ENCODE data around the gene DCLK1.

DCLK1 gene

DNA sequence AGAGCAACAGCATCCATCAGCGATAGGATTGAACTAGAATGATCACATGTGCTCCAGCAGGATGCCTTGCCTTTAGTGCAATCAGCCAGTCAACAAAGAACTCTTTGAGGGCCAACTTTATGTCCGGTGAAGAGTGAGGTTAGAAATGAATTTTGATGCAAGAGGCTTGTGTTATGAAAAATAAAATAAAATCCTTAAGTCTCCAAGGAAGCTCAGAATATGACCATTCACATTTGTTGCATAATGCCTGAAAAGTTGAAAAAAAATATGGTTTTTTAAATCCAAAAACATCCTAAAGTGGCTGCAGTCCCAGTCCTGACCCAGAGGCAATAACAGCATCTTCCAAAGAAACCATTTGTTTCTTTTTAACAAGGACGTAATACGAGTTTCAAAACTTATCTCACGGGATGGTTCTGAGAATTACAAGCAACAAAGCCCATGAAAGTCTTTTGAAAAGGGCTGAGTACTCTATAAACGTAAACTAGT is 61.3 kb downstream of the DCLK1 start:
- no peak for DNase-seq (ENCODE audit: low read depth in 1 of 2, low spot score in 1 of 2)
- TF ChIP-seq JUND (IDR thresholded peaks at IDR 0.05; ENCODE audit: low read depth) = no peak
- in situ Hi-C loops (cut with HindIII; ENCODE audit: low pct_unique_long_range_greater_than_20kb, low sequenced_read_pairs) = no loop called here

DNA sequence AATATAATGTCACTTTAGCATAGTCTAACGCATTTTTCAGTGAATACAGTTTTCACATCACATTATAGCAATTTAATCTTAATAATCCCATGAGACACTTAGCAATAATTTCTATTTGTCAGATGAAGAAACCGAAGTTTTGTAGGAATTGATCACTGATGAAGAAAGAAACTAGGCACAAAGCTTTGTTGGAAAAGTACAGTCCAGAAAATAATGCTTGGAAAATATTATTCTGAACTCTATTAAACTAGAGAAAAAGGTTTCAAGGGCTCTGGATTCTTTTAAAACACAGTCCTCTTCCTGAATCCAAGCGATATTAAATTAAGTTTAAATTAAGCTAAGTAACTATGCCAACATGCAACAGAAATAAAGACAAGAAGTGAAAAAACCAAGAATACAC is 62.2 kb downstream of the DCLK1 start:
- in situ Hi-C loops (cut with HindIII; ENCODE audit: low pct_unique_long_range_greater_than_20kb, low sequenced_read_pairs) = no loop called here
- DNase-seq (ENCODE audit: low read depth in 1 of 2, low spot score in 1 of 2) = no peak

DNA sequence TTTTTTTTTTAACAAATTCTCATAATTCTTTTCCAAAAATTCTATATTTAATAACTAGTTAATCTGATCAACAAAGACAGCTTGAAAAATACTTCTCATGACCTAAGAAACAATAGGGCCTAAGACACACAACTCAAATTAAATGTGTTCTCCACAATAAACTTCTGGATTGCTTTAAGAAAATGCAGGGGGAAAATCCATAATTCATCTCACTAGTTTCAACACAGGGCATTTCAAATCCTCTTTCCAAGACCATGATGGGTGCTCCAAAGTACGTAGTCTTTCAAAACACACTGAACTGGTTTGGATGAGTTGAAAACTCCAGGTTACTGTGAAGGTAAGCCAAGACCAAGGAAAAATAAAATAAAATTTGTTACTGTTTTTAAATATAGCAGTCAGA is 62.6 kb downstream of the DCLK1 start:
- TF ChIP-seq JUND (IDR thresholded peaks at IDR 0.05; ENCODE audit: low read depth) = no peak
- DNase-seq (ENCODE audit: low read depth in 1 of 2, low spot score in 1 of 2) = no peak
- in situ Hi-C loops (cut with HindIII; ENCODE audit: low pct_unique_long_range_greater_than_20kb, low sequenced_read_pairs) = no loop called here

More for the DNA sequence above, 62.2 kb downstream of the DCLK1 start:
- TF ChIP-seq JUND (IDR thresholded peaks at IDR 0.05; ENCODE audit: low read depth) = no peak

DNA sequence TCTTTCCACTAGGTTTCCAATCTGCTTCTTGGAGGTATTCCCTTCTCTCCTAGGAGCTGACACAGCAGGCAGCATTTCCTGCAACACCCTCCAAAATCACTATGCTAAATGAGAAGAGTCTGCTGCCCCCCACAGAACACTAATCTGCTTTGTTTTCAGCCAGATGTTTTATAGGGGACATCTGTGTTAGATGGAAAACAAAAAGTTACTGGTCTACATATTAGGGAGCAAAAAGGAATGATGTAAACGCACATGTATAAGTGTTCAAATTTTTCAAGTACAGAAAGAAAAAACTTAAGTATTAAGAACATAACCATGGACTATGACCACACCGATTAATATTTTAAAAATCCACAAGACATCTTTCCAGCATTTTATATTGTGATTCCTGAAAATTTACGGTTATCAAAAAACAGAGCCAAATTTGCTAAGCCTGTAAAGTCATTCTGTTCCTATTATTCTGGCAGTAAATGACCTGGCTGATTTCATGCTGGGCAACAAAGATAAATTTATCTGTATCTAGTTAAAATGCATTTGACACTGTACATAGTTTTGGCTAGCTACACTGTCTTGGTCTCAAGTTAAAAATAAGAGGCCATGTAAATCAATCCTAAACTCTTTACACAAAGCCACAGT is 63.3 kb downstream of the DCLK1 start:
- no peak for DNase-seq (ENCODE audit: low read depth in 1 of 2, low spot score in 1 of 2)
- no peak for TF ChIP-seq JUND (IDR thresholded peaks at IDR 0.05; ENCODE audit: low read depth)
- in situ Hi-C loops (cut with HindIII; ENCODE audit: low pct_unique_long_range_greater_than_20kb, low sequenced_read_pairs) = no loop called here

DNA sequence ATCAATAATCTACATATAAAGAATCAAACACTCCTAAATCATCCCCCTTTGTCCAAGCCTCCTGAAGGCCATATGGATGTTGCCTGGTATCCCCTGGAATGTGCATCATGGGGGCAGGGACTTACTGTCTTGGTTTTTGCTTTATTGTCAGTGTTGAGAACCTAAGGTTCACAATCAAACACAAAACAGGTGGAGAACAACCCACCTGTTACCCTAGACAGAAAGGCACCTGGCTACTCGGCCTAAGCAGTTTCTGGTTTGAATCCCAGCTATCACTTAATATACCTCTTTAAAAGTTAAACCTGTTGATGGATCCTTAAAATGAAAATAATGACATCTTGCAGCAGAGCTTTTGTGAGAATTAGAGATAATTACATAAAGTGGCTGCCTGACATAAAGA is 68.9 kb downstream of the DCLK1 start:
- no peak for DNase-seq (ENCODE audit: low read depth in 1 of 2, low spot score in 1 of 2)
- in situ Hi-C loops (cut with HindIII; ENCODE audit: low pct_unique_long_range_greater_than_20kb, low sequenced_read_pairs) = no loop called here
- TF ChIP-seq JUND (IDR thresholded peaks at IDR 0.05; ENCODE audit: low read depth) = no peak

DNA sequence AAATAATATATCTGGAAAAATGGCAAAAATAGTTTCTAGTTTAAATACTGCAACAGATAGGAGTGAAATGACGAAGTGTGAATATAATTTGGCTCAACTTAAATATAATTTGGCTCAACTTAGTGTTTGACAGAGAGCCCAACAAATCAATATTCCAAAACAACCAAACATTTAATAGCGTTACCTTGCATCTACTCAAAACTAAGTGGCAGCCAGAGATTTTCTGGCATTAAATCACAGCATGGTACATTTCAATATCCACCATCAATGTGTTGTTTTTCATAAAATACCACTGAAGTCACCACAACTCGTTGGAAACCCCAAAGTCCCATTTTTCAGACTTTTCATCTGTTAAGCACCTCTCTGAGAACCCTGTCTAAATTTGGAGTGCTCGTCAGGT is 69.6 kb downstream of the DCLK1 start:
- in situ Hi-C loops (cut with HindIII; ENCODE audit: low pct_unique_long_range_greater_than_20kb, low sequenced_read_pairs) = no loop called here
- TF ChIP-seq JUND (IDR thresholded peaks at IDR 0.05; ENCODE audit: low read depth) = no peak

DNA sequence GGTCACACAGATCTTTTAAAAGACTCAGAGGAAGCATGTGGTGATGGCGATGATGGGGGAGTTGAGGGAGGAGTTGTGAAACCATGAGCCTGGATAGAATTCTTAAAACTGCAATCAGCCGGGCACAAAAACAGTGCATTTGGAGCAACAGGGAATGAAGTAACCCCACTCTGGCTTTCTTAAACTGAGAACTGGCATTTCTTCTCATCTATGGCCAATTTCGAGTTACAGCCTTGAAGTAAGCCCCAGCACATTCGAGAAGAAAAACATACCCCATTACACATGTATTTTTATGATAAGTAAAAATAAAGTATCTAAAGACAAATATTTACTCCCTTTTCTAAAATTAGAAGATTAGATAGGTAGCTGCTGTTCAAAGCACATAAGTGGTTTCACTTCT is 70.1 kb downstream of the DCLK1 start:
- in situ Hi-C loops (cut with HindIII; ENCODE audit: low pct_unique_long_range_greater_than_20kb, low sequenced_read_pairs) = no loop called here
- no peak for TF ChIP-seq JUND (IDR thresholded peaks at IDR 0.05; ENCODE audit: low read depth)

More for the DNA sequence above, 69.6 kb downstream of the DCLK1 start:
- DNase-seq (ENCODE audit: low read depth in 1 of 2, low spot score in 1 of 2) = no peak

DNA sequence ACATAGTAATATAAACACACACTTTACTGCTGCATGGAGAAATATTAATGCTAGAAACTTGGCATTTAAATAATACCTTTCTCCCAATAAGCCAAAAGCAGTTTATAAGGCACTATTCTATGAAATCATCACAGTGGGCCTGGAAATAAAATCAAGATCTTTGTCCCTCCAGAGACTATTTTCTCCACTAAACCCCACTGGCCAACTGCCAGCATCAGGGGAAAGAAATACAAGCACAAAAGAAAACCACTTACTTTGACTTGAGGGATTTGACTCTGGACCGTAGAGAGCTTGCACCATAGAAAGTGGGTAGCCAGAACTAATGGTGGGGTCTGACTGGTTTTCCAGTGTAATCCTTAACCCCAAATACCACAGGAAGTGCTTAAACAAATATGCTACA is 71.9 kb downstream of the DCLK1 start:
- in situ Hi-C loops (cut with HindIII; ENCODE audit: low pct_unique_long_range_greater_than_20kb, low sequenced_read_pairs) = no loop called here
- TF ChIP-seq JUND (IDR thresholded peaks at IDR 0.05; ENCODE audit: low read depth) = no peak
- DNase-seq (ENCODE audit: low read depth in 1 of 2, low spot score in 1 of 2) = no peak

More for the DNA sequence above, 70.1 kb downstream of the DCLK1 start:
- no peak for DNase-seq (ENCODE audit: low read depth in 1 of 2, low spot score in 1 of 2)

DNA sequence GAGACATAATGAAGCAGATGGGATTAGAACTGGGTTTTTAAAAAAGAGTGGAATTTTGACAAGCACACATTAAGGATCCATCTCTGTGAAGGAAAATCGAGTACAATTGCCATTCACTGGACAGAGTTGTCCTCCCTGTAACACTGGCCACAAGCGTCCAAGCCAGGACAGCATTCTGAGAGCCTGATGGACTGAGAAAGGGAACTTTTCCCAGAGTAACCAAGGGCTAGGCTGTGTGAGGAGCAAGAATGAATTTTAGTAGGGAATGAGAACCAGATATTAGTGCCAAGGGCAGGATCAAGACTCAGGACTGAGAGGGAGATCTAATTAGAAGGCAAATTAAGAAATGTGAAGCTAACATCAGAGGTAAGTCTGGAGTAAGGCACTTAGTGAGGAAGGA is 73.1 kb downstream of the DCLK1 start:
- TF ChIP-seq JUND (IDR thresholded peaks at IDR 0.05; ENCODE audit: low read depth) = no peak

DNA sequence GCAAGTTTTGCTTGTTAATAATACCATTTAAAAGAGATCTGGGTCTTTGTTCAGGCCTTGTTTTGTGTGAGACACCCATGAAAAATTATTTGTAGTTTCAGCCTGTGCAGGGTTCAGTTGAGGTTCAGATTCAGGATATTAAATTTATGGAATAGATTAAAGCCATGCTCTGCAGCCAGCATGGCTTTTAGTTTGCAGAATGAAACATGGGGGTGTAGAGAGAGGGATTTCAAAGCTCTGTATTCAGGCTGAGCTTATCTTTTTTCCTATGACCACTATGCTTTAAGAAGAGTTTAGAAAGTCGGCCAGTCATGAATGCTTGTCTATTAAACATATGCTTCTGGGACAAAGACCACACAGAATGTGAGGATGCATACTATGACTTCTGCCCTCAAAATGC is 73.6 kb downstream of the DCLK1 start:
- in situ Hi-C loops (cut with HindIII; ENCODE audit: low pct_unique_long_range_greater_than_20kb, low sequenced_read_pairs) = no loop called here
- no peak for TF ChIP-seq JUND (IDR thresholded peaks at IDR 0.05; ENCODE audit: low read depth)
- no peak for DNase-seq (ENCODE audit: low read depth in 1 of 2, low spot score in 1 of 2)

More for the DNA sequence above, 73.1 kb downstream of the DCLK1 start:
- no peak for DNase-seq (ENCODE audit: low read depth in 1 of 2, low spot score in 1 of 2)
- in situ Hi-C loops (cut with HindIII; ENCODE audit: low pct_unique_long_range_greater_than_20kb, low sequenced_read_pairs) = no loop called here

DNA sequence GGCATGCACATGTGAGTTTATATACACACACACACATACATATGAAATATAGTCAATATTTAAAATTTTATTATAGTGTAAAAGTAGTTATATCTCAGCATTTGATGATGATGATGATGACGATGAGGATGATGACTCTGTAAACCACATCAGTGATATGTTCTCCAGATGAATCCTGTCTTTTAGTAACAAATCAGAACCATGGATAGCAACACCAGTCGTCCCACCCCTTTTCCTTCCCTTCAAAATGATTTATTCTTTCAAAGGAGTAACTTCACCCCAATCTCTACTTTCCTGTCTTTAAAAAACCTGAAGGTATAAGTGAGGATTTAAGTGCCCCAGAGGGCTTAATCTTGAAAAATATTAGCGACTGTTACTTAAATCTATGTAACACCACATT is 74.1 kb downstream of the DCLK1 start:
- TF ChIP-seq JUND (IDR thresholded peaks at IDR 0.05; ENCODE audit: low read depth) = no peak
- in situ Hi-C loops (cut with HindIII; ENCODE audit: low pct_unique_long_range_greater_than_20kb, low sequenced_read_pairs) = no loop called here
- DNase-seq (ENCODE audit: low read depth in 1 of 2, low spot score in 1 of 2) = peak in 1 of 2 experiments; percentile 29

DNA sequence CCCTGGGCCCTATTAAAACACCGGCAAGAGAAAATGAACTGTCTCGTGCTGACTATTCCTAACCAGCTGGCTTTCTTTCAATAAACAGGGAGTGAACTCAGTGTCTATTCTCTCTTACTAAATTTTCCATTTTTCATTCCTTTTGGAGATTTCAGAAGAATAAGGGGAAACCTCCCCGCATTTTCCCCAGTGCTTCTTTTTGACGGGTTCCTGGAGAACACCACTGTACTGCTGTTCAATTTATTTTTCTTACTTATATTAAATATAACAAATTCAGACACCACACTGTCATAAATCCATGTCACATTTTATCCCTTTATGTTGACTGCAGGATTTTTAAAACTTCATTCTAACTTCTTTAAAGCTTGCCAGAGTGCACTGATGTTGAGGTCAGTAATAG is 75.8 kb downstream of the DCLK1 start:
- in situ Hi-C loops (cut with HindIII; ENCODE audit: low pct_unique_long_range_greater_than_20kb, low sequenced_read_pairs) = no loop called here
- no peak for DNase-seq (ENCODE audit: low read depth in 1 of 2, low spot score in 1 of 2)

DNA sequence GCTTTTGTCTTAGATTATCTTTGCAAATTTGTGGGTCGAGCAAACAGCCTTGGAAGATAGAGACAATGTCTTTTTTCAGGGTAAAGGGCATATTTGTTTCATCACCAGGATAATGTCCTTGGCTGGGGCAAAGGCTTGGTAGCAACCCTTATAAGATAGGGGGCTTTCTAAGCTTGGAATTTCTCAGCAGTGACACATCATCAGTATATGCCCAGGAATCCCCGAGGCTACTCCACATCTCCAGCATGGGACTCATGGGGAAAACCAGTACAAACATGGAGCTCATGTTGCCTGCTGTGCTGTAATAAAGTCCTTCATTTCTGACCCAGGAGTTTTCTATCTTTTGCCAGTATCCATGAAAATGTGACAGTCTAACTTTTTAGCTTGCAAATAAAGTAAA is 77.1 kb downstream of the DCLK1 start:
- no peak for TF ChIP-seq JUND (IDR thresholded peaks at IDR 0.05; ENCODE audit: low read depth)
- in situ Hi-C loops (cut with HindIII; ENCODE audit: low pct_unique_long_range_greater_than_20kb, low sequenced_read_pairs) = no loop called here

More for the DNA sequence above, 75.8 kb downstream of the DCLK1 start:
- TF ChIP-seq JUND (IDR thresholded peaks at IDR 0.05; ENCODE audit: low read depth) = no peak

DNA sequence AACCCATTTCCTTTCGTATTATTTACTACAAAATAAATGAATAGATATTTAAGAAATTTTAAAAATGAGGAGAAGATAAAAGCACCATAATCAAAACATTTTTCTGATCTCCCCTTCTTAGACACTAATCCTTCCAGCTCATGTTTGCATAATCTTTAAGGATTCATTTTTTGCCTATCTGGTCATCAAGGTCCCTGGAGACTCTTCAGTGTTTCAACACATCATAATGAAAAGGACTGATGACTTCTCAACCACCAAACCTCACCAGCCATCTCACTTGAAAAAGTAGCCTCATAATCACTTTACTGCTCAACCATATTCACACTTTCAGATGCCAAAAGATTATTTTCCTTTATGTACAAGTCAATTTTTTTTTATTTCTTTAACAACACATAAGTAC is 80.1 kb downstream of the DCLK1 start:
- DNase-seq (ENCODE audit: low read depth in 1 of 2, low spot score in 1 of 2) = no peak
- TF ChIP-seq JUND (IDR thresholded peaks at IDR 0.05; ENCODE audit: low read depth) = no peak
- in situ Hi-C loops (cut with HindIII; ENCODE audit: low pct_unique_long_range_greater_than_20kb, low sequenced_read_pairs) = no loop called here

More for the DNA sequence above, 77.1 kb downstream of the DCLK1 start:
- DNase-seq (ENCODE audit: low read depth in 1 of 2, low spot score in 1 of 2) = no peak
